ENCODE measurements around the gene PLXNB2.
"Not testable (repeated sequence)": the region's sequence is repeated elsewhere in the genome, so short reads cannot be mapped to it uniquely, and the experiment has no call there.

Gene PLXNB2

GRCh38 chr22:50341977-50342650 is 34.7 kb upstream of the PLXNB2 start:
- WGBS, 2 experiments = 14% methylated on average over 26 of the region's 26 CpGs
- Histone ChIP-seq H3K27ac (ENCODE audit: insufficient read depth, low read depth, low read length, poor library complexity, severe bottlenecking) (peak overlapping the region; percentile 87), H3K4me1 (ENCODE audit: control insufficient read depth, insufficient read depth, low read length) (no peaks in the 10 kb centered on the region), H3K4me3 (ENCODE audit: insufficient read depth, low read depth, low read length) (peak overlapping the region; percentile 68), H3K36me3 (ENCODE audit: control insufficient read depth, insufficient read depth, low read length) (no peaks in the 10 kb centered on the region), H3K9me3 (ENCODE audit: control insufficient read depth, low read length) (no peaks in the 10 kb centered on the region), H3K27me3 (ENCODE audit: control insufficient read depth, insufficient read depth, low read length, poor library complexity, severe bottlenecking) (no peaks in the 10 kb centered on the region)

- no peak overlapping the region for H3K4me3 ChIP-seq (ENCODE audit: insufficient read depth, low read depth, low read length)
- 85 to 86% methylated on average over 12 of the region's 12 CpGs for WGBS, 2 experiments
These were observed 32.8 kb upstream of the PLXNB2 start for GRCh38 chr22:50339945-50340879.

GRCh38 chr22:50338860-50339462 is 31.5 kb upstream of the PLXNB2 start:
- Histone ChIP-seq H3K9me3 (ENCODE audit: control insufficient read depth, low read length) (no peaks in the 10 kb centered on the region), H3K27ac (ENCODE audit: insufficient read depth, low read depth, low read length, poor library complexity, severe bottlenecking) (no peak overlapping the region), H3K27me3 (ENCODE audit: control insufficient read depth, insufficient read depth, low read length, poor library complexity, severe bottlenecking) (no peaks in the 10 kb centered on the region), H3K4me3 (ENCODE audit: insufficient read depth, low read depth, low read length) (no peak overlapping the region), H3K4me1 (ENCODE audit: control insufficient read depth, insufficient read depth, low read length) (no peaks in the 10 kb centered on the region), H3K36me3 (ENCODE audit: control insufficient read depth, insufficient read depth, low read length) (no peaks in the 10 kb centered on the region)
- 88 to 96% methylated on average over 4 of the region's 4 CpGs for WGBS, 2 experiments

More at GRCh38 chr22:50339945-50340879, 32.8 kb upstream of the PLXNB2 start:
- Histone ChIP-seq H3K27me3 (ENCODE audit: control insufficient read depth, insufficient read depth, low read length, poor library complexity, severe bottlenecking) (no peaks in the 10 kb centered on the region), H3K9me3 (ENCODE audit: control insufficient read depth, low read length) (no peaks in the 10 kb centered on the region), H3K36me3 (ENCODE audit: control insufficient read depth, insufficient read depth, low read length) (no peaks in the 10 kb centered on the region), H3K27ac (ENCODE audit: insufficient read depth, low read depth, low read length, poor library complexity, severe bottlenecking) (no peak overlapping the region), H3K4me1 (ENCODE audit: control insufficient read depth, insufficient read depth, low read length) (no peaks in the 10 kb centered on the region)

- no peaks in the 10 kb centered on the region for H3K36me3 ChIP-seq (ENCODE audit: control insufficient read depth, insufficient read depth, low read length)
- WGBS, 2 experiments = 91 to 94% methylated on average over 5 of the region's 5 CpGs
- no peaks in the 10 kb centered on the region for H3K27me3 ChIP-seq (ENCODE audit: control insufficient read depth, insufficient read depth, low read length, poor library complexity, severe bottlenecking)
- no peaks in the 10 kb centered on the region for H3K9me3 ChIP-seq (ENCODE audit: control insufficient read depth, low read length)
- H3K4me1 ChIP-seq (ENCODE audit: control insufficient read depth, insufficient read depth, low read length) = no peaks in the 10 kb centered on the region
- no peak overlapping the region for H3K27ac ChIP-seq (ENCODE audit: insufficient read depth, low read depth, low read length, poor library complexity, severe bottlenecking)
- H3K4me3 ChIP-seq (ENCODE audit: insufficient read depth, low read depth, low read length) = no peak overlapping the region
These were observed 30.7 kb upstream of the PLXNB2 start for GRCh38 chr22:50338042-50338573.

GRCh38 chr22:50337262-50338041 is 30.0 kb upstream of the PLXNB2 start:
- Histone ChIP-seq H3K36me3 (ENCODE audit: control insufficient read depth, insufficient read depth, low read length) (no peaks in the 10 kb centered on the region), H3K4me3 (ENCODE audit: insufficient read depth, low read depth, low read length) (no peak overlapping the region), H3K27ac (ENCODE audit: insufficient read depth, low read depth, low read length, poor library complexity, severe bottlenecking) (no peak overlapping the region), H3K4me1 (ENCODE audit: control insufficient read depth, insufficient read depth, low read length) (no peaks in the 10 kb centered on the region), H3K27me3 (ENCODE audit: control insufficient read depth, insufficient read depth, low read length, poor library complexity, severe bottlenecking) (no peaks in the 10 kb centered on the region), H3K9me3 (ENCODE audit: control insufficient read depth, low read length) (no peaks in the 10 kb centered on the region)
- WGBS, 2 experiments = 96% methylated on average over 13 of the region's 13 CpGs

- H3K9me3 ChIP-seq (ENCODE audit: control insufficient read depth, low read length); H3K36me3 ChIP-seq (ENCODE audit: control insufficient read depth, insufficient read depth, low read length); H3K4me3 ChIP-seq (ENCODE audit: insufficient read depth, low read depth, low read length); H3K4me1 ChIP-seq (ENCODE audit: control insufficient read depth, insufficient read depth, low read length); H3K27me3 ChIP-seq (ENCODE audit: control insufficient read depth, insufficient read depth, low read length, poor library complexity, severe bottlenecking); H3K27ac ChIP-seq (ENCODE audit: insufficient read depth, low read depth, low read length, poor library complexity, severe bottlenecking): not testable (repeated sequence)
- WGBS, 2 experiments = 84 to 89% methylated on average over 4 to 5 of the region's 5 CpGs
These were observed 27.0 kb upstream of the PLXNB2 start for GRCh38 chr22:50334433-50334832.

- WGBS, 2 experiments = 91 to 93% methylated on average over 5 to 6 of the region's 6 CpGs
- Histone ChIP-seq H3K4me1 (ENCODE audit: control insufficient read depth, insufficient read depth, low read length) (peaks cover 5% of the 10 kb centered on the region), H3K36me3 (ENCODE audit: control insufficient read depth, insufficient read depth, low read length) (no peaks in the 10 kb centered on the region), H3K27ac (ENCODE audit: insufficient read depth, low read depth, low read length, poor library complexity, severe bottlenecking) (no peak overlapping the region), H3K4me3 (ENCODE audit: insufficient read depth, low read depth, low read length) (no peak overlapping the region), H3K9me3 (ENCODE audit: control insufficient read depth, low read length) (no peaks in the 10 kb centered on the region), H3K27me3 (ENCODE audit: control insufficient read depth, insufficient read depth, low read length, poor library complexity, severe bottlenecking) (peaks cover 9% of the 10 kb centered on the region)
These were observed 21.8 kb upstream of the PLXNB2 start for GRCh38 chr22:50329236-50329635.

GRCh38 chr22:50327711-50328019 is 20.2 kb upstream of the PLXNB2 start:
- 92 to 93% methylated on average over 22 of the region's 22 CpGs for WGBS, 2 experiments
- Histone ChIP-seq H3K27ac (ENCODE audit: insufficient read depth, low read depth, low read length, poor library complexity, severe bottlenecking) (no peak overlapping the region), H3K4me1 (ENCODE audit: control insufficient read depth, insufficient read depth, low read length) (peaks cover 5% of the 10 kb centered on the region)

GRCh38 chr22:50326956-50327710 is 19.7 kb upstream of the PLXNB2 start, which contains the start of gene DENND6B:
Gene DENND6B, minus strand, starts transcription at chr22:50327012. Its CDS starts 24 bp downstream, at chr22:50326988.
- 11 to 12% methylated on average over 105 of the region's 105 CpGs for WGBS, 2 experiments
- H3K4me3 ChIP-seq (ENCODE audit: insufficient read depth, low read depth, low read length) = peak within 1 kb of the TSS; percentile 61
- H3K9me3 ChIP-seq (ENCODE audit: control insufficient read depth, low read length) = no peaks in the 10 kb centered on the region
- H3K36me3 ChIP-seq (ENCODE audit: control insufficient read depth, insufficient read depth, low read length) = no peaks in the 10 kb centered on the region
- H3K27ac ChIP-seq (ENCODE audit: insufficient read depth, low read depth, low read length, poor library complexity, severe bottlenecking) = no peak within 1 kb of the TSS
- peaks cover 5% of the 10 kb centered on the region for H3K4me1 ChIP-seq (ENCODE audit: control insufficient read depth, insufficient read depth, low read length)
- H3K27me3 ChIP-seq (ENCODE audit: control insufficient read depth, insufficient read depth, low read length, poor library complexity, severe bottlenecking) = peaks cover 9% of the 10 kb centered on the region

More at GRCh38 chr22:50327711-50328019, 20.2 kb upstream of the PLXNB2 start:
- Histone ChIP-seq H3K36me3 (ENCODE audit: control insufficient read depth, insufficient read depth, low read length) (no peaks in the 10 kb centered on the region), H3K9me3 (ENCODE audit: control insufficient read depth, low read length) (no peaks in the 10 kb centered on the region), H3K27me3 (ENCODE audit: control insufficient read depth, insufficient read depth, low read length, poor library complexity, severe bottlenecking) (peaks cover 9% of the 10 kb centered on the region), H3K4me3 (ENCODE audit: insufficient read depth, low read depth, low read length) (peak overlapping the region; percentile 49)
